IPS DF 4.7 (cell line): ENCODE measurements around the gene GCNT3.
"Not testable (repeated sequence)": the region's sequence is repeated elsewhere in the genome, so short reads cannot be mapped to it uniquely, and the experiment has no call there.

Experiments
- DNase-seq: peaks from one replicate; pipeline ENCODE4 v3.0.0-alpha.2; 2013; ENCODE audit warnings: low spot score; ENCODE audit errors: extremely low read depth

GCNT3 gene

GRCh38 chr15:59616379-59616778, 4.8 kb downstream of the GCNT3 start:
- no peak for DNase-seq

GRCh38 chr15:59618406-59618805, 6.8 kb downstream of the GCNT3 start:
- no peak for DNase-seq

GRCh38 chr15:59622289-59622688, 10.7 kb downstream of the GCNT3 start:
- peak; percentile 16 for DNase-seq

- peak; percentile 51 for DNase-seq
Measured at GRCh38 chr15:59632714-59633113, 21.1 kb downstream of the GCNT3 start.

- no peak for DNase-seq
Measured at GRCh38 chr15:59636184-59636583, 24.6 kb downstream of the GCNT3 start.

GRCh38 chr15:59637507-59637906, 25.9 kb downstream of the GCNT3 start:
- DNase-seq = not testable (repeated sequence)

GRCh38 chr15:59642351-59642750, 30.8 kb downstream of the GCNT3 start:
- no peak for DNase-seq

GRCh38 chr15:59644756-59645155, 33.2 kb downstream of the GCNT3 start:
- DNase-seq = no peak

GRCh38 chr15:59645812-59646211, 34.2 kb downstream of the GCNT3 start:
- not testable (repeated sequence) for DNase-seq

GRCh38 chr15:59646277-59646676, 34.7 kb downstream of the GCNT3 start:
- no peak for DNase-seq

GRCh38 chr15:59647085-59647484, 35.5 kb downstream of the GCNT3 start:
- DNase-seq = no peak

- DNase-seq = no peak
Measured at GRCh38 chr15:59649603-59650002, 38.0 kb downstream of the GCNT3 start.

- DNase-seq = no peak
Measured at GRCh38 chr15:59654046-59654445, 42.5 kb downstream of the GCNT3 start.

- DNase-seq = peak; percentile 72
Measured at GRCh38 chr15:59656897-59657634, 45.5 kb downstream of the GCNT3 start, which contains the start of gene GTF2A2. TSS of gene GTF2A2 (minus strand) at chr15:59657515. CDS start at chr15:59652277, 5,238 bp downstream.

GRCh38 chr15:59657635-59658125, 46.1 kb downstream of the GCNT3 start:
- no peak for DNase-seq

- DNase-seq = no peak
Measured at GRCh38 chr15:59659366-59659765, 47.8 kb downstream of the GCNT3 start.

- DNase-seq = no peak
Measured at GRCh38 chr15:59662260-59662659, 50.7 kb downstream of the GCNT3 start.

- no peak for DNase-seq
Measured at GRCh38 chr15:59668556-59668955, 57.0 kb downstream of the GCNT3 start.
